ENCODE data around the gene DMAP1. TPM values are rescaled to one million over a fixed set of nuclear protein-coding genes. Genes with fewer than 3 reads are reported as not detected.

DMAP1 gene
- total and polyA plus RNA-seq, 11 donors = 23.5 to 35.5 (median 28.7) TPM

GRCh38 chr1:44221769-44222168 lies 8.5 kb downstream of the DMAP1 start:
- intact Hi-C loops (cut with DNase I) = no loop called here

GRCh38 chr1:44222397-44223186 lies 9.3 kb downstream of the DMAP1 start:
- H3K9me3 ChIP-seq = no peaks in the 10 kb centered on the region
- DNase-seq (no peak), ATAC-seq (no peak)
- no peak overlapping the region for H3K27ac ChIP-seq
- TF ChIP-seq, protein P1, sequence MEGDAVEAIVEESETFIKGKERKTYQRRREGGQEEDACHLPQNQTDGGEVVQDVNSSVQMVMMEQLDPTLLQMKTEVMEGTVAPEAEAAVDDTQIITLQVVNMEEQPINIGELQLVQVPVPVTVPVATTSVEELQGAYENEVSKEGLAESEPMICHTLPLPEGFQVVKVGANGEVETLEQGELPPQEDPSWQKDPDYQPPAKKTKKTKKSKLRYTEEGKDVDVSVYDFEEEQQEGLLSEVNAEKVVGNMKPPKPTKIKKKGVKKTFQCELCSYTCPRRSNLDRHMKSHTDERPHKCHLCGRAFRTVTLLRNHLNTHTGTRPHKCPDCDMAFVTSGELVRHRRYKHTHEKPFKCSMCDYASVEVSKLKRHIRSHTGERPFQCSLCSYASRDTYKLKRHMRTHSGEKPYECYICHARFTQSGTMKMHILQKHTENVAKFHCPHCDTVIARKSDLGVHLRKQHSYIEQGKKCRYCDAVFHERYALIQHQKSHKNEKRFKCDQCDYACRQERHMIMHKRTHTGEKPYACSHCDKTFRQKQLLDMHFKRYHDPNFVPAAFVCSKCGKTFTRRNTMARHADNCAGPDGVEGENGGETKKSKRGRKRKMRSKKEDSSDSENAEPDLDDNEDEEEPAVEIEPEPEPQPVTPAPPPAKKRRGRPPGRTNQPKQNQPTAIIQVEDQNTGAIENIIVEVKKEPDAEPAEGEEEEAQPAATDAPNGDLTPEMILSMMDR (IDR thresholded peaks at IDR 0.05) = no peak
- TF ChIP-seq POLR2A (IDR thresholded peaks at IDR 0.05) = no peak
- no peaks in the 10 kb centered on the region for H3K27me3 ChIP-seq
- intact Hi-C loops (cut with DNase I) = no loop called here
- no peak overlapping the region for H3K4me3 ChIP-seq
- 69 to 87% (median 83%) methylated on average over 5 of the region's 5 CpGs for WGBS, 4 donors
- peaks cover 0 to 5% (median 0%) of the 10 kb centered on the region in 12 donors for H3K4me1 ChIP-seq
- peaks cover 0 to 49% (median 39%) of the 10 kb centered on the region in 9 donors for H3K36me3 ChIP-seq

More at GRCh38 chr1:44221769-44222168, 8.5 kb downstream of the DMAP1 start:
- Histone ChIP-seq H3K4me1 (peaks cover 0 to 6% (median 0%) of the 10 kb centered on the region in 12 donors), H3K27ac (no peak overlapping the region), H3K36me3 (peaks cover 0 to 57% (median 41%) of the 10 kb centered on the region in 9 donors), H3K4me3 (no peak overlapping the region), H3K9me3 (no peaks in the 10 kb centered on the region), H3K27me3 (no peaks in the 10 kb centered on the region)
- TF ChIP-seq POLR2A (IDR thresholded peaks at IDR 0.05) = no peak
- TF ChIP-seq, protein P1 (IDR thresholded peaks at IDR 0.05) = no peak
- WGBS, 4 donors = 93 to 97% (median 94%) methylated on average over 23 of the region's 23 CpGs
- DNase-seq (no peak), ATAC-seq (no peak)

GRCh38 chr1:44223187-44223610 lies 9.9 kb downstream of the DMAP1 start:
- H3K9me3 ChIP-seq = no peaks in the 10 kb centered on the region
- ATAC-seq = peak in 1 of 4 donors; percentile 5
- DNase-seq = no peak
- no peak for TF ChIP-seq POLR2A (IDR thresholded peaks at IDR 0.05)
- TF ChIP-seq, protein P1 (IDR thresholded peaks at IDR 0.05) = no peak
- H3K4me3 ChIP-seq = no peak overlapping the region
- 73 to 83% (median 78%) methylated on average over 11 of the region's 11 CpGs for WGBS, 4 donors
- no peaks in the 10 kb centered on the region for H3K4me1 ChIP-seq
- no peaks in the 10 kb centered on the region for H3K27me3 ChIP-seq
- intact Hi-C loops (cut with DNase I) = no loop called here
- H3K27ac ChIP-seq = no peak overlapping the region
- H3K36me3 ChIP-seq = peaks cover 0 to 43% (median 34%) of the 10 kb centered on the region in 9 donors

DNA sequence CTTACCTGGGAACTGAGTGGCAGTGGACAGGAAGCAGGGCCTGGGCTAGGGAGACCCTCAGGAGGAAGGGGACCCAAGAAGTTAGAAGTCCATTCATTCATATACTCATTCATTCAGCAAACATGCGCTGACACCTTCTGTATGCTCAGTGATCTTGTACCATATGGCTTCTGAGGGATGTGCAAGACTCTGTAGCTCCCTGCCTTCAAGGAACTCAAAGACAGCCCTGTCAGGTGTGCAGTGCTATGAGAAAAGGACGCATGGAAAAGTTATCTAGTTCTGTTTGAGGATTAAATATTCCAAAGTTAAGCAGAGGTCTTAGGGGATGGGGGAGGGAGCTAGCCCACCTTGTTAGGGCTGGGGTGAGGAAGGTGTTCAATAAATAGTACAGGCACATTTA lies 12.5 kb downstream of the DMAP1 start:
- Histone ChIP-seq H3K4me3 (no peak overlapping the region), H3K36me3 (peaks cover 0 to 23% (median 9%) of the 10 kb centered on the region in 9 donors), H3K27ac (peak overlapping the region in 1 of 12 donors; percentile 17), H3K4me1 (no peaks in the 10 kb centered on the region), H3K27me3 (no peaks in the 10 kb centered on the region), H3K9me3 (no peaks in the 10 kb centered on the region)
- WGBS, 4 donors = 92 to 99% (median 98%) methylated on average over 2 of the region's 2 CpGs
- TF ChIP-seq POLR2A (IDR thresholded peaks at IDR 0.05) = no peak
- TF ChIP-seq, protein P1 (IDR thresholded peaks at IDR 0.05) = no peak
- ATAC-seq = no peak
- no peak for DNase-seq
- intact Hi-C loops (cut with DNase I) = no loop called here
